HG03066 (cell line): Measurements from ENCODE around the gene STIP1.

Experiments used
- ATAC-seq: cut with Tn5 transposase; IDR thresholded peaks from one replicate; pipeline ENCODE4 v1.9.1; 2021; ENCODE audit warnings: low read depth; ENCODE audit not compliant: unreplicated experiment

The STIP1 gene

DNA sequence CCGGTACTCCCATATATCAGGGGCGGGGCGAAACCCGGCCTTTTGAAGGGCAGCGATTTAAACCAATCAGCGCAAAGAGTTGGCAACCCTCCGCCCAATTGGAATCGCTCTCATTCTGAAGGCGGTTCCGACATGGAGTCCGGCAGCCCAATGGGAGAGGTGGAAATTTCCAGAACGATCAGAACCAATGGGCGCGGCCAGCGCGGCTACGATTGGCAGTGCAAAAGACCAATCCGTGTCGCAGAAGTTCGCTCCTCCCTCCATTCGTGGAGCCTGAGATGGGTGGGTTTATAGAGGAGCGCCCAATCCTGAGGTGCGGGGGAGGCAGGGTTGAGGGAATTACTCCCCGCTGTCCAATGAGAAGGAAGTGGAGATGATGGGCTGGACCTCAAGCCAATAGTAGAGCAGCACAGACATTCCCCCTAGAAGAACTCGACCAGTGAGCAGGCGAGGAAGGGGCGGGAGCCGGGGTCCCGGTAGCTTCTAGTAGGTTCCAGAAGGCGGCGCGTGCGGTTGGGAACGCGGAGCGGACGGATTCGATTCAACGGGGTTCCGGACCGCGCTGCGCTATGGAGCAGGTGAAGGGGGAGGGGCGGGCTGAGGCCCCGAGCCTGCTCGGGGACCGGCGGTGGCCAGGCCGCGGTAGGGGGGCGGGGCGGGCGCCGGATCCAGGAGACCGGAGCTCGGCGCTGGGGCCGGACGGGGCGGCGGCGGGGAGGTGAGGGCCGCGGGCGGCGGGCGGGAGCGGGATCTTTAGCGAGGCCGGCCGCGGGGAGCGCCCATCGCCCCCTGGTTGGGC is at the start of gene STIP1:
Gene STIP1 (plus strand): TSS at position 479 of the 799 bp plus-strand sequence. CDS start 91 bp downstream, at position 570.
- ATAC-seq: peak; percentile 80

DNA sequence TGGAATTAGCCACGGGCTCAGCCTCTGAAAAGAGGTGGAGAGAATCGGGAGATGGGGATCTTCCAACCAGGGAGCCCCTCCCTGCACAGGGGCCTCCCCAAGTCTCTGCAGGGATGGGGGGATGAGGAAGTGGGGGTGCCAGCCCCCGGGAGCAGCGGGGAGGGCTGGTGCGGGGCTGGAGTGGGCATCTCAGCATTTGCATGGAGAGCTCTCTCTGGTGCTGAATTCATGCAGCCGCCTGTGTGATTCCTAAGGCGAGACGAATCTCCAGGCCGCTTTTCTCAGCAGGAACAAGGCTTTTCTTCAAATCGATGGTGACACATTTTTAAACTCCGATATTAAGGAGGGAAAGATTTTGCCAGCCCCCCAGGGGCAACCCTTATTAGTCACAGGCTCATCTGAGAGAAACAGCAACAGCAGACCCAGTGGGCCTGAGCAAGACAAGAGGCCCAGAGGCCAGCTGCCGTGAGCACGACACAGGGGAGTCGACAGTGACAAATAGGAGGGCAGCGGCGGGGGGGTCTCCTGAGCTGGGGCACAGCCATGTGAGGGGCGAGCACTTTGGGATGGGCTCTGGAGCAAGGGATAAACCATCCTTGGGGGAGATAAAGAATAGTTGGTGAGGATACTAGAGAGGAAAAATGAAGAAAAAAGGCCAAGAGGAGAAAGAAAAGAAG is 49.1 kb upstream of the STIP1 start:
- no peak for ATAC-seq

DNA sequence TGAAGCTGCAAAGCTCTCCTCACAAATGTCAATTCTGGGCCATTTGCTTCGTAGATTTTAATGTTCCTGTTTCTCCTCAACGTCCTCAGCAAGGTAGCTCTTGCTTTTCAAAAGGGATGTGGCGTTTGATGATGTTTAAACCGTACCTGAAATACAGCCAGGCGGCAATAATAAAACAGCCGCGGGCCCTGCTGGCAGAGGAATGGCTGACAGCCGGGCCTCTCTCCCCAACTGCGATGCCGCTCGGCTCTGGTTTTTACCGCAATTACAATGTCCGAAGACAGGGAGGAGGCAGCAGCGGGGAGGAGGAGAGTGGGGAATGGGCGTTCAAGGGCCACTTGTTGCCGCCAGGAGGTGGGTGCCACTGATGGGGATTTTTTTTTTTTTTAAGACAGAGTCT is 47.6 kb upstream of the STIP1 start:
- no peak for ATAC-seq

DNA sequence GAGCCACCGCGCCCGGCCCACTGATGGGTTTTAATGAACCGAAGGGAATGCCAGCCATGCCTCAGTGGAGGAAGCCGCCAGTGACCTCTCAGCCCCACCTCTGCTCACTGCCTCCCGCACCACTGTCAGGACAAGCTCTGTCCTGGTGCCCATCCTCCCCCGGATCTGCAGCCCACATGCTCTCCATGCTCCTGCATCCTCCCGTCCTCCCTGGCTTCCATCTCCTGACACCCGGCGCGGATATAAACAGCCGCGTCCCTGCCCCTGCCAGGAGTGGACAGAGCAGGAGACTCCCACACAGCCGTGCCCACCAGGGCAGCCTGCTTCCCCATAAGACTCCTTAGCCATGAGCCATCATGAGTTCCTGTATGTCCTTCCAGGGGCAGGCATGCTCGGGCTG is 46.9 kb upstream of the STIP1 start:
- no peak for ATAC-seq

DNA sequence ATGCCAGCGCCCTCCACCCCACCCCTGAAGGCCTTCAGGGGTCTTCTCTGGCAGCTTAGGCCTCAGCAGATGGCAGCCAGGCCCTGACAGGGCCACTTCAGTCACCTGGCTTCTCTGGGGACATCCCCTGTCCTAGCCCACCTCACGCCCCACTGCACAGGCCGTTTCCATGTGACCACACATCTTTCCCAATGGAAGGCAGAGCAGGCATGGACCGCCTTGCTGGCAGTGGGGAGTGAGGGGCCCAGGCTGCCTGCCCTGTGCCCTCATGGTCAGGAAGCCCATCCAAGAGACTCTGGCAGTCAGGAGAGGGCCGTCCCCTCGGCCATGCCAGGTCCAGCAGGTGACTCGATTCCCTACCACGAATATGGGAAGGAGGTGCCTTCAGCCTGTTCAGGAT is 45.9 kb upstream of the STIP1 start:
- no peak for ATAC-seq

DNA sequence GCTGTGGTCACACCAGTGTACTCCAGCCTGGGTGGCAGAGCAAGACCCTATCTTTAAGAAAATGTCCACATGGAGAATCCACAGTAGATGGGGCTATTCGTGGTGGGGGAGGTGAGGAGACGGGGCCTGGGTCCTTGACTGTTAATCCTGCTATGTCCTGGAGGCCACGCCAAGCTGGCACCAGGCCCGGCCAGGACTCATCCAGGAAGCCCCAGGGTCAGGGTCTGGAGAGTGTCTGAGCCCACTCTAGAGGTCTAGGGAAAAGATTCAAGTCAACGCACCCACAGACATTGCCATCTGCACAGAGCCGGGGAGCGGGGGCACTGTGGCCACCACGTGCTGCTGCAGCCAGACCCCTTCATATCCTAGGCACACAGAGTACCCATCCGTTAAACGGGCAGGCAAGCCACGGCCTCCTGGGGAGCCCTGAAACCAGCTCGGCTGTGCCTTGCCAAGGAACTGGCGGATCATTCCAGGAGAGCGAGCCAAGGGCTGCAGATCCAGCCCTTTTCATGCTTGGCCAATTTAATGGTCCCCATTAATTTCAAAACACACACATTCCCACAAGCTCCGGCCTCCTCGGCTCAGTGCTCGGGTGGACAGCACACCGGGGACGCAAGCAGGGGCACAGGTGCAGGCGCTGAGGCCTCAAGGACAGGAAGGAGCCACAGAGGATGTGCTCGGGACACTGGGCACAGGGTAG is 44.7 kb upstream of the STIP1 start:
- no peak for ATAC-seq

DNA sequence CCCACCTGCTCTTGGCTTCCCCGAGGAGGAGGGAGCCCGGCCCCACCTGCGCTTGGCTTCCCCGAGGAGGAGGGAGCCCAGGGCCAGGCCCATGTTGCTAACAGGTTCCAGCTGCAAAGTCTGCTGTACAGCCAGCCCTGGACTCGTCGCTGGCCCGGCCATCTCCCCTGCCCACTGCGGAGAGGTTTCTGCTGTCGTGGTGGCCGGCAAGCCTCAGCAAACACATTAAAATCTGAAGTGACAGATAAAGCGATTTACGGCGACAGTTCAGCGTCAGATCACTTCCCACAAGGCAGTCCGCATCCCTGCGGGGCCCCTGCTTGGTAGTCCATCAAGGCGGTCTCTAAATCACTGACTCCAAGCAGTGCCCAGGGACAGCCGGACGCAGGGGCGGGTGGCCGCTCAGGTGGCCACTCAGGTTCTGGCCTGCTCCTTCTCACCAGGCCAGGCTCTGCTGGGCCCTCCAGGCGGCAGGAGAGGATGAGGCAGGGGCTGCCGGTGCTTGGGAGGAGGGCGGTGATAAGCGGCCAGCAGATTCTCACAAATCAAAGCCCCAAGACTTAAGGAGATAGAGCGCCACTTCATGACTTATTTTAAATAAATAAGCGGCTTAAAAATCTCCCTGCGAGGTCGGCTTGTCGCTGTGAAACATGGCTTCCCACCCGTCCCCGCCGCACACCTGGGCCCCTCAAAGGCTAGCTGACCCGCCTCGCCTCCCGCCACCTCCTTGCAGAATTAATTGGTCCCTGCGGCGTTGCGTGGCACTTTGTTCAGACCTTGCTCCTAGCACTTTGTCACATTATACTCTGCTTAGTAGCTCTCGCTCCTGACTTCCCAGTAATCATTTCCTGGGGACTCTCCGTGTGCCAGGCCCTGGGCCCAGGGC is 41.1 kb upstream of the STIP1 start:
- no peak for ATAC-seq

DNA sequence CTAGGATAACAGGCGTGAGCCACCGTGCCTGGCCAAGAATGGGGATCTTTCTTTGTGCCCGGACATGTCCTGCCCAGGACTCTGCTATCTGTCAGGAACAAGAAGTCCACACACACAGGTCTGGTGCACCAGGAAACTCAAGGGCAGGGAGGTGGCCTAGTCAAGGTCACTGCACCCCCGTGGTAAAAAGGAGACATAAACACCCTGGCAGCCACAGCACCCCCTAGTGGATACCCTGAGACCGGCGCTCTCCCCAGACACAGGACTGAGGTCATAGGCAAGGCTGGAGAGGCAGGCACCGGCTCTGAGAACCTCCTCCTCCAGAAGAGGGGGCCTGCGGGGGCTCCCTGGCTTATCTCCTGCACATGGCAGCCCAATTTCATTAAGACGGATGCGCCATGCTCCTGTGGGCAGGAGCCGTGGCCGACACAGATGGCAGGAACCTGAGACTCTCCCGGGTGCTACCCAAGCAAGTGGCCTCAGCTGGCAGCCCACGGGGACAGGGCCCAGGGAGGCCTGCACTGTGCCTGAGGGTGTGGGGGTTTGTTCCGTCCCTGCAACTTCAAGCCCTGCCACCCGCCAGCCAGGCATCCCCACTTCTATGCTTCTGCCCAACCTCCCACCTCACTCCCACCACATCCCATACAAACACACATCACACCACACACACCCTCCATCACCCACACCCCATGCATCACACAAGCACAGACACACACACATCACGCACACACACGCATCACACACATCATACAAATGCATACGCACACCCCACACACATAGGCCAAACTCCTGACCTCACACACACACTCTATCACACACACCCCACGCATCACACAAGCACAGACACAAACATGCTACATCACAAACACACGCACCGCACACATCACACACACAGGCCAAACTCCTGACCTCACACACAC is 39.7 kb upstream of the STIP1 start:
- no peak for ATAC-seq

DNA sequence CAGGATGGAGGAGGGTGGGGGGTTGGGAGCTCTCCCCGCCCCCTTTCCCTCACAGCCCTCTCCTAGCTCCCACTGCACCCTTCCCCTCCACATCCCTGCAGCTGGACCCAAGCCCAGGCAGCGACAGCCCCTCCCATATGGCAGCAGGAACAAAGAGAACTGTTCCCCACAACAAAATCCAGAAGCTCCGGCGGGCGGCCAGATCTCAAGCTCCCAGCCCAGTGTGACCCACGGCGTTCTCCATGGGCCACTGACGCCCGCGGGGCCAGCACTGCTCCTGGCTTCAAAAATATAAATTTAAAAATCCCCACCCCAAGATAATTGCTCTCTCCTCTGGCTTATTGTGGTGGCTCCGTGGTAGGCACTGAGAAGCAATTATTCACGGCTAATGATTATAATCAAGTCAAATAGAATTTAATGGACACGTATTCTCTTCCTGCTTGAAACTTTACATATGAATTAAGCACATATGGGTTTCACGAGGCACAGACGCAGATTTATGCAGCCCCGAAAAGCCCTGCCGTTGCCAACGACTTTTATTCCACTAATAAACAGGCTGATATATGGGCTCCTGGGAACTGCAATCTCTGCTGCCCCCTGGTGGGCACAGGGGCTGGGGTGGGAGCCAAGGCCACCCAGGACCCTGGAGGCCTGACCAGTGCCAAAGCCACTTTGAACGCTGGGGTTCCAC is 37.6 kb upstream of the STIP1 start:
- ATAC-seq: no peak

DNA sequence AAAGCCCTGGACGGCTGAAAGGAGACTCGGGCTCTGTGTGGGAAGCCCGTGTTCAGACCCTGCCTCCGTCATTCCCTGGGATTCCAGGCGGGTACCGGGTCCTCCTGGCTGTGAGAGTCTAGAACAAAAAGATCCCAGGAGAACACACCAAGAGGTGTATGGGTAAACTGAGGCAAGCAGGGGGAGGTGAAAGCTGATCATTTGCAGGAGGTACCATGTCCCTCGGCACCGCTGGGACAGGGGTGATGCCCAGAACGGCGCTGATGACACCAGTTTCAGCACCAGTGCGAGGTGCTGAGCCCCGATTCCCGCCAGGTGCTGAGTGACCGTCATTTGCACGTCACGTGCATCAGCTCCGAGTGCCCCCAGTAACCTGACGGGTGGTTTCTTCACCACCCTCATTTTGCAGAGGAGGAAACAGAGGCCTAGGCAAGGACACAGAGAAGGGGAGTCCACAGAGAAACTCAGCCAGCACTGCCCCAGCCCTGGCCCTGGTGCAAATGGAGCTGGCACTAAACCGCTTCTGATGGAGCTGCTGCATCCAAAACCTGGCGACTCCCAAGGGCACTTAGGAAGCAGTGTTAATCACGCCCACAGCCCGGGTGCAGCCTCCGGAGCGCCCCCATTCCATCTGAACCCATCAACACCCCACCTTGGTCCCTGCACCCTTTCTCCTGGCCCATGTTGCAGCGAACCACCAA is 36.9 kb upstream of the STIP1 start:
- ATAC-seq: no peak

DNA sequence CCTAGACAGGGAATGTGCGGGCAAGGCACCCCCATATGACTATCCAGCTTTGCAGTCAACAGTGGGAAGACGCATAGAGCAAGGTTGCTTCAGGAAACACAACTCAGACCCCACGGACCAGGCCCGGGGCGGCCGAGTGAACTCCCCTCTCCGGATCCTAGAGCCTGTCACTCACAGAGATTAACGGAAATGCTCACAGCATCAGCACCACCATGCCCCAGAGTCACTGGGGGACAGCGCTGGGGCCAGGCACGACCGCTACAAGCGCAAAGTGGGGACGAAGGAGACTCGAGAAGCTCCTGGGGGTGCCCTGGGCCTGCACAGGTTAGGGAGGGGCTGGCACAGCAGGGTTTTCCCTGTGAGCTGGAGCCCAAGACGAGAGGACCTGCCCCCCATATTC is 35.9 kb upstream of the STIP1 start:
- no peak for ATAC-seq

DNA sequence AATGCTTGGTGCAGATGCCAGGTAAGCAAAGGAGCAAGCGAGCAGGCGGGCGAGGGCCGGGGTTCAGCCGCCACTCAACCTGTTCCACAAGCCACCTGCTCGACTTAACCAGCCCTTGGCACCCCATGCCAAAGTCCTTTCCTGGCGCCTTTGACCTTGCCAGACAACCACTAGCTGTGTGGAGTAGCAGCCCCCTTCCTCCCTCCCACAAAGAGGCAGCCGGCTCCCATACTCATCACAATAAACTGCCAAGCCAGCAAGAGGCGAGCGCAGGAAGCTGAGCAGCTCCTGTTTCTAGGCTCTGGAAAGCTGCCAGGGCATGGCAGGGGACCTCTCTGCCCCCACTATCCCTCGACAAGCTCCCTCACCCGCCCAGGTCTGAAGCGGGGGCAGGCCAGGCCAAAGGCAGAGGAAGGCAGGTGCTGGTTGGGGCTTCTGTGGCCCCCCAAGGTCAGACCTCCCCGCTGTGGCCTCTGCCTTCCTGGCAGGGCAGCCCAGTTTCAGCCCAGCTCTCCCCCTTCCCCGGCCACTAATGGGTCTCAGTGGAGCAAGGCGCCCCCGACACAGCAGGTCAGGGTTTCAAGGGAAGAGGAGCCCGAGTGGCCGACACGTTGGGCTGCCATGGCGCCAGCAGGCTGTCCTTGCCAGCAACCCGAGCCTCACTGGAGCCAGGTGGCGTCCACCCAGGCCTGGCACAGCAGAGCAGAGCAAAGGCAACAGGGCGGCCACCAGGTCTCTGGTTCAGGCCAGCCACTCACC is 35.3 kb upstream of the STIP1 start:
- ATAC-seq: no peak

DNA sequence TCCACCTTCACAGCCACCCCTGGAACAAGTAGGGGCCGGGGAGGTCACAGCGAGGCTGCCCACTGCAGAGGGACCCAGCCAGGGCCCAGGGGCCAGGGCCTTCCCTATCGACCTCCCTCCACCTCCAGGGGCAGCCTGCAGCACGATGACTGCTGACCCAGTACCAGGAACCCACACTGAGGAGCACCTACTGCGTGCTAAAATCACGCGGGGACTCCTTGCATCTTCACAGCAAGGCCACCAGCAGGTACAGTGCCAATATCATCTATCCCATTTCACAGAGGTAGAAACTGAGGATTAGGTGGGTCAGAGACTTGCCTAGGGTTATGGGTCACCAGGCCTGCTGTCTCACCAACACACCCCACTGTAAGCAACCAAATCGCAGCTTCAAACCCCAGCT is 34.6 kb upstream of the STIP1 start:
- ATAC-seq: no peak

DNA sequence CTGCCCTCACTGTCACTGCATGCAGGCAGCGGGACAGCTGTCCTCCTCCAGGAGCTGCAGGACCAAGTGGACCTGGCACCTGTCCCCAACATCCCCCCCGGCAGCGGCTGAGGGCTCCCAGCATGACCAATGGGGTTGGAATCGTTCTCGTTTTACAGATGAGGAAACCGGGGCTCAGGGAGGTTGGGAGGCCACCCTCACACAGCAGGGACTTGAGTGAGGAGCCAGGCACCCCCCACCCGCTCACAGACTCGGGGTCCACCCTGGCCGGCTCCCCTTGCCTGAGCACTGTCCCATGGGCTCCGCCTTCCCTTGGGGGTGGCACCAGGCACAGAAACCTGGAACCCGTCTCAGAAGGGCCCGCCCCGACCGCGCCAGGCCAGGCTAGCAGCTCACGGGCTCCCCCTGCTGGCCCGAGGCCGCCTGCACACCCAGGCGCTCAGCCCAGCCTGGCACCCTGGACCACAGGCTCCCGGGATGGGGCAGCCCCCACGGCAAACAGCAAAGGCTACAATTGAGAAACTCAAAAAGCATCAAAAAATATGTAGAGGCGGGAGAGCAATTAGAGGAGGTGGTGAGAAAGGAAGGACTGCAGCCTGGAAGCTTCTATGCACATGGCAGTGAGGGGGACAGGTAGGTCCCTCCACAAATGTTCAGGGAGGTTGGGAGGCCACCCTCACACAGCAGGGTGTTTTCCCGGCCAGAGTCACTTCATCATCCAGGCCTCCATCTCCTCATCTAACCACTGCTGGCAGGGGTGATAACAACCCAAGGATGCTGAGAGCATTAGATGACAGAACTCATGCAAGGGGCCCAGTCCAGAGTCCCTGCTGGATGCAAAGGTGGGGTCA is 32.9 kb upstream of the STIP1 start:
- peak; percentile 75 for ATAC-seq

DNA sequence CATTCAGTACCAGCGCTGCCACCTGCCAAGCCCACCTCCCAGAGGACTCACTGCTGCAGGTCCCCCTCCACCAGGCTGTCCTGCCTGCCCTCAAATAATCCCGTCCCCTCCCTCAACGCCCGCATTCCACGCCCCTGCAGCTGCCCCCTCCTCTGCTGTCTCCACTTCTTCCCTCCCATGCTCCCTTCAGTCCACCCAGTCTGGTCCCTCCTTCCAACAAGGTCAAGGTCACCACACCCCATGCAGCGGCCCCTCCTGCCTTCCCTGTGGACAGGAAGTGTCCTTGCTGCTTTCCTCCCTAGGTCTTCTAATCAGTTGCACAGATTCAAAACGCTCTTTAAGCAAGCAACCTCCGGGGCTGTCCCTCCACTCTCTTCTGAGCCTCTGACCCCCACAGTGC is 32.2 kb upstream of the STIP1 start:
- no peak for ATAC-seq

DNA sequence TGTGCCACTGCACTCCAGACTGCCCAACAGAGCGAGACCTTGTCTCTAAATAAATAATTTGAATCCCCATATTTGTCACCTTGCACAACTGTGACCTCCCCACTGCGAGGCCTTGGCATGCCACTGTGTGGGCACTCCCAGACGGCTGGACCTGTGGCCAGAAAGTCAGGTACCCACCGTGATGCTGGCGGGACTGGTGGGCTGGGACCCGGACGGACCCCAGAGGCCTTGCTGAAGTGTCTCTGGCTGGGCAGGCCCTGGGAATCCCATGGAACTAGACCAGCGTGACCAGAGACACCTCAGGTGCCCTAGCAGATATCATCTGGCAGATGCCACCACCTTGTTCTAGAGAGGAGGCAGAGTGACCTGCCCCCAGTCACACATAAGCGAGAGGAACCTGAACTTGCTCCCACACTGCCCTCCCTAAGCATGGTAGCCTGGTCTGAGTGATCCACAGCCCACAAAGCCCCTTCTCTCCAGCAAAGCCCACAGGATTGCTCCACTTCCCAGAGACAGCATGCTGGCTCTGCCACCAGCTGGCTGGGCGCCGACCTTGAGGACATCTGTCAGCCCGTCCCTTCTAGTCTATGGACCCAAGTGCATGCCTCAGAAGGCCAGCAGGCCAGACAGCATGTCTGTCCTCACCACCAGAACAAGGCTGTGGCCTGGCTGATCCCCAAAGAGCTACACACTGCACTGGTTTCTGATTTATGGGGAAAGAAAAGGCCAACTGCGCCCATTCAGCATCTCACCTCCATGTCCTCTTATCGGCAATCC is 29.5 kb upstream of the STIP1 start:
- no peak for ATAC-seq
